T-helper 2 cell treated with Interferon-gamma antibody and Interleukin-4, amounts not matched to agents 5 μg/mL and 100 μg/mL, for 36 hours (primary cell): ENCODE results near the gene SMAD6.

Experiments
- DNase-seq: peaks from one replicate; pipeline ENCODE4 v3.0.0; 2021; ENCODE audit warnings: low spot score
- H3K27ac Mint-ChIP-seq: one replicate; pipeline ENCODE4 v1.8.0; 2021; ENCODE audit warnings: mild to moderate bottlenecking, mixed read lengths
- H3K27me3 Mint-ChIP-seq: one replicate; pipeline ENCODE4 v1.8.0; 2021; ENCODE audit warnings: low read depth, mixed read lengths
- H3K36me3 Mint-ChIP-seq: one replicate; pipeline ENCODE4 v1.8.0; 2021; ENCODE audit warnings: low read depth, mixed read lengths
- H3K4me1 Mint-ChIP-seq: one replicate; pipeline ENCODE4 v1.8.0; 2021; ENCODE audit warnings: low read depth, mixed read lengths
- H3K4me3 Mint-ChIP-seq: one replicate; pipeline ENCODE4 v1.8.0; 2022; ENCODE audit warnings: mild to moderate bottlenecking, moderate library complexity, mixed read lengths
- H3K9me3 Mint-ChIP-seq: one replicate; pipeline ENCODE4 v1.8.0; 2021; ENCODE audit warnings: mixed read lengths

The SMAD6 gene

GRCh38 chr15:66662522-66662921, 39.5 kb upstream of the SMAD6 start:
- Mint-ChIP-seq H3K4me3 (no peak overlapping the region), H3K4me1 (no peaks in the 10 kb centered on the region), H3K36me3 (no peaks in the 10 kb centered on the region), H3K27me3 (no peaks in the 10 kb centered on the region), H3K9me3 (no peaks in the 10 kb centered on the region), H3K27ac (no peak overlapping the region)
- no peak for DNase-seq

DNA sequence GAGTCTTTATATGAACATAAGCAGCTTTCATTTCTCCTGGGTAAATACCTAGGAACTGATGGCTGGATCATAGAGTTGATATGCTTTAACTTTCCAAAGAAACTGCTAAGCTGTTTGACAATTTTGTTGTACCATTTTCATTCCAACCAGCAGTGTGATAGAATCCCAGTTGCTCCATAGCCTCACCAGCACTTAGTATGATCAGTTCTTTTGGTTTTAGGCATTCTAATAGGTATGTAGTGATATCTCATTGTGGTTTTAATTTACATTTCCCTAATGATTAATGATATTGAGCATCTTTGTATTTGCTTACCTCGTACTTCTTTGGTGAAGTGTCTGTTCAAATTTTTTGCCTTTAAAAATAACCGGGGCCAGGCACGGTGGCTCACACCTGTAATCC, 38.4 kb upstream of the SMAD6 start:
- DNase-seq, result no peak
- H3K27me3 Mint-ChIP-seq, result no peaks in the 10 kb centered on the region
- H3K27ac Mint-ChIP-seq, result no peak overlapping the region
- no peak overlapping the region for H3K4me3 Mint-ChIP-seq
- H3K4me1 Mint-ChIP-seq, result no peaks in the 10 kb centered on the region
- no peaks in the 10 kb centered on the region for H3K36me3 Mint-ChIP-seq
- no peaks in the 10 kb centered on the region for H3K9me3 Mint-ChIP-seq

DNA sequence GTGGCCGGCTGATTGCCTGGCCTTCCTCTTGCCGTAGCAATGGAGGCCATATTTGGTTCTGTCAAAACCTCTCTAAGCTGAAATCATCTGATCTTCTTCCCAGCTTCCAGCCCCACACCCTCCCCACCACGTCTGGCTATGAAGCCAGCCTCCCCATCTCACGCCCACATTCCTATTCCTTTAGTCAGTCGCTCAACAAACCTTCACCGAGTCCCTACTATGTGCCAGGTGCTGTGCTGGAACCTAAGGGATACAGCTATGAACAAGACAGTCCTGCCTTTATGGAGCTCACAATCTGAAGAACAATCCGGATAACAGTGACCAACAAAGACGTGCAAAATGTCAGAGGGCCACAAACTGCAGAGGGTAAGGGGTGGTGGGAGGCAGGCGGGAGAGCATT, 31.9 kb upstream of the SMAD6 start:
- Mint-ChIP-seq H3K4me1 (peaks cover 6% of the 10 kb centered on the region), H3K27me3 (no peaks in the 10 kb centered on the region), H3K36me3 (no peaks in the 10 kb centered on the region), H3K9me3 (no peaks in the 10 kb centered on the region), H3K27ac (no peak overlapping the region), H3K4me3 (no peak overlapping the region)
- DNase-seq, result no peak

- DNase-seq, result no peak
- Mint-ChIP-seq H3K4me1 (peaks cover 8% of the 10 kb centered on the region), H3K4me3 (no peak overlapping the region), H3K27me3 (no peaks in the 10 kb centered on the region), H3K9me3 (no peaks in the 10 kb centered on the region), H3K36me3 (no peaks in the 10 kb centered on the region), H3K27ac (no peak overlapping the region)
These were observed 31.1 kb upstream of the SMAD6 start for GRCh38 chr15:66670762-66671580.

GRCh38 chr15:66672867-66673266, 29.2 kb upstream of the SMAD6 start:
- Mint-ChIP-seq H3K36me3 (no peaks in the 10 kb centered on the region), H3K4me1 (peaks cover 8% of the 10 kb centered on the region), H3K27me3 (no peaks in the 10 kb centered on the region), H3K9me3 (no peaks in the 10 kb centered on the region), H3K4me3 (no peak overlapping the region), H3K27ac (no peak overlapping the region)
- no peak for DNase-seq

DNA sequence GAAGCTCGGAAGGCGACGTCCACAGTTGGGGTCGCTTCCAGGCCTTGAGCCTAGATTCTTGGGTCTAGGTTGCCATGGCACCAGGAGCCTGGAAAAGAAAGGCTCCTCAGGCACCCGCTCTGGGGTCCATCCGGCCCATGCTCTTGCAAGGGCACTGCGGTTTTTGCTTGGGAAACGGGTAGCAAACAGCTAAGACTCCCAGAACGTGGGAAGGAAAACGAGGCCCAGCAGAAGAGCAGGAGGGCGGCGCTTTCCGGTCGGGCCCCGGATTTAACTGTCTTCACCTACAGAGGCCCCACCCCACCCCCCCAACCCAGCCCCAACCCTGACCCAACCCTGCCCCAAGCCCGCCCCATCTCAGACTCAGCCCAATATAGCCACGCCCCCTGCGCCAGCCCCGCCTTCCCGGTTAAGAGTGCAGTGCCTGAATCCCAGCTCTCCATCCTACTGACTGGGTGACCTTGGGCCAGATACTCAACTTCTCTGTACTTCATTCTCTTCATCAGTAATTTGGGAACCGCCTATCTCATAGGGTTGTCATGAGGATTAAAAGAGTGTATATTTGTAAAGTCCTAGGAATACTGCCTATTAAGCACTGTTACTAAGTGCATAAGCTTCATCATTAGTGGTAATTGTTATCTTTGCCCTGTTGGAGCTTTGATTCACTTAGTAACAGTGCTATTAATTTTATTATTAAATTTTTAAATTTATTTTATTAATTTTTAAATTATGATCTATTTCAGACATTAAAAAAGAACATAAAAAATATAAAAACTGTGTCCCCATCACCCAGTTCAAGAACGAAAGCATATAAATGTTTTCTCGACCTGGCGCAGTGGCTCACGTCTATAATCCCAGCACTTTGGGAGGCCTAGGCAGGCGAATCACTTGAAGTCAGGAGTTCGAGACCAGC, 28.4 kb upstream of the SMAD6 start:
- Mint-ChIP-seq H3K27me3 (no peaks in the 10 kb centered on the region), H3K27ac (no peak overlapping the region), H3K36me3 (no peaks in the 10 kb centered on the region), H3K4me3 (no peak overlapping the region), H3K4me1 (peaks cover 8% of the 10 kb centered on the region), H3K9me3 (no peaks in the 10 kb centered on the region)
- no peak for DNase-seq

DNA sequence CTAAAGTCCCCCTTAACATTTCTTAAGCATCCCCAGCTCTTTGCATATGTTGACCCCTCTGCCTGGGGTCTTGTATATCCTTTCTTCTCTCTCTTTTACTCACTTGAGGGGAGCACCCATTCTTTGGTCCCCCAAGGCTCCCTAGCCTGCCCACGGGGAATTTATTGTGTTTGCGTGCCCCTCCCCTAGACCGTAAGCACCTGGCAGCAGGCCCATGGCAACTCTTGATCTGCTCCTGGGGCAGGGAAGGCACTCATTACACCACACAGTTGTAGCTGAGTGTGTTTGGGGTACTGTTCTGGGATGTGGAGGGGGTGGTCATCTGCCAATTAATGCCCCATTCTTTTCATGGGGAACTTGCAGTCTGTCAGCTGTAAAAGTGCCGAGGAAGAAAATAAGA, 27.3 kb upstream of the SMAD6 start:
- H3K4me1 Mint-ChIP-seq, result peaks cover 8% of the 10 kb centered on the region
- no peaks in the 10 kb centered on the region for H3K27me3 Mint-ChIP-seq
- H3K9me3 Mint-ChIP-seq, result no peaks in the 10 kb centered on the region
- no peak overlapping the region for H3K27ac Mint-ChIP-seq
- H3K4me3 Mint-ChIP-seq, result no peak overlapping the region
- no peaks in the 10 kb centered on the region for H3K36me3 Mint-ChIP-seq
- no peak for DNase-seq

DNA sequence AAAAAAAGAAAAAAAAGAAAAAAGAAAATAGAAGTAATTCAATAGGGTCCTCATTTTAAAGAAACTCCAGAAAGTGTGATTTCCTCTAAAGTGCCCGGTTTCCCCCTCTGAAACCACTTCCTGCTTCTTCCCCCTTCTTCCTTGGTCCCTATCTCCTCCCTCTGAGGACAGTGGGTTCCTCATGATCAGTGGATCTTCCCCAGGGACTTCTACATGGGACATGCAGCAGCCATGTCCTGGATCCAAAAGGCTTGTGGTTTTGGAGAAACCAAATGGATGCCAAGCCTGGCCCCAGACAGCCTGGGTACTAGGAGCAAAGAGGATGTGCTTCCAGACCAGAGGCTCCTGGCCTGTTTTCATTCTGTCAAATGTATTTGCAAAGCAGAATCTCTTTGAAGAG, 26.6 kb upstream of the SMAD6 start:
- H3K4me1 Mint-ChIP-seq, result peaks cover 8% of the 10 kb centered on the region
- no peaks in the 10 kb centered on the region for H3K27me3 Mint-ChIP-seq
- no peak overlapping the region for H3K27ac Mint-ChIP-seq
- H3K4me3 Mint-ChIP-seq, result no peak overlapping the region
- no peak for DNase-seq
- H3K9me3 Mint-ChIP-seq, result no peaks in the 10 kb centered on the region
- H3K36me3 Mint-ChIP-seq, result no peaks in the 10 kb centered on the region

DNA sequence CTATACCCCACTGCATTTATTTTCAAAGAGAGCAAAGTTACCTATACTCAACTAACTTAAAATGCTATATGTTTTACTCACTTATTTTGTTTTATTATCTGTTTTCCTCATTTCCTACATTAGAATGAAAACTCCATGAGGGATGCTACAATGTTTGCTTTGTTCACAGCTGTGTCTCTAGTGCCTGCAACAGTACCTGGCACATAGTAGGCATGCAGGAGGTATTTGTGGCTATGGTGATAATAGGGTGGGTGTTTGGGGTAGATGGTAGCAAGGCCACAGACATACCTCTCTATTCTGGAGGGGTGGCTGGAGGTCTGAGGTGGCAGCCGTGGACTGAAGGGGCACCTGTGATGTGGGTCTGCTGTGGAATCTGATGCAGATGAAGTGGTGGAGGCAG, 24.7 kb upstream of the SMAD6 start:
- Mint-ChIP-seq H3K27ac (no peak overlapping the region), H3K4me3 (no peak overlapping the region), H3K4me1 (peaks cover 8% of the 10 kb centered on the region), H3K9me3 (peaks cover 7% of the 10 kb centered on the region), H3K36me3 (no peaks in the 10 kb centered on the region), H3K27me3 (no peaks in the 10 kb centered on the region)
- DNase-seq, result no peak

- no peak overlapping the region for H3K27ac Mint-ChIP-seq
- H3K9me3 Mint-ChIP-seq, result peaks cover 16% of the 10 kb centered on the region
- H3K4me3 Mint-ChIP-seq, result no peak overlapping the region
- DNase-seq, result no peak
- peaks cover 2% of the 10 kb centered on the region for H3K27me3 Mint-ChIP-seq
- H3K36me3 Mint-ChIP-seq, result no peaks in the 10 kb centered on the region
- peaks cover 8% of the 10 kb centered on the region for H3K4me1 Mint-ChIP-seq
These were observed 22.9 kb upstream of the SMAD6 start for GRCh38 chr15:66679061-66679656.

DNA sequence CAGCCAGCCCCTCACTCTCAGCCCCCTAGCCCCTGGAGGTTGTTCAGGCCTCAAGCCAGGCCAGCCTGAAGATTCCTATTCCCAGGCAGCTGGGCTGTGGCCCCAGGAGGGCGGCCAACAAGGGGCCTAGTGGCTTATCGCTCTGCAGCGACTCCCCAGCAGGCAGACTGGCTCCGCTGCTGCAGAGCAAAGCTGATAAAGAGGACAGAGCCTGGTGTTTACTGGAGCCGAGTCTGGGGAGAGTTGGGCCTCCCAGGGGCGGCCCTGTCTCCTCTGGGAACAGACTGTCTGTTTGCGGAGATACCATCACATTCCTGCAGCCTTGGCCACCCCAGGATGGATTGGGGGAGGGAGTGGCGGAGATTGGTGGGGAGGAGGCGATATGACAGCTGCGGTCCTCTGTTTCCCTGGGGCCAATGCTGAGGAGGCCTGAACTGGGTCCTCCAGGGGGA, 22.4 kb upstream of the SMAD6 start:
- no peak for DNase-seq
- H3K27me3 Mint-ChIP-seq, result peaks cover 2% of the 10 kb centered on the region
- H3K4me3 Mint-ChIP-seq, result no peak overlapping the region
- H3K4me1 Mint-ChIP-seq, result peaks cover 5% of the 10 kb centered on the region
- no peaks in the 10 kb centered on the region for H3K36me3 Mint-ChIP-seq
- peaks cover 16% of the 10 kb centered on the region for H3K9me3 Mint-ChIP-seq
- H3K27ac Mint-ChIP-seq, result no peak overlapping the region

DNA sequence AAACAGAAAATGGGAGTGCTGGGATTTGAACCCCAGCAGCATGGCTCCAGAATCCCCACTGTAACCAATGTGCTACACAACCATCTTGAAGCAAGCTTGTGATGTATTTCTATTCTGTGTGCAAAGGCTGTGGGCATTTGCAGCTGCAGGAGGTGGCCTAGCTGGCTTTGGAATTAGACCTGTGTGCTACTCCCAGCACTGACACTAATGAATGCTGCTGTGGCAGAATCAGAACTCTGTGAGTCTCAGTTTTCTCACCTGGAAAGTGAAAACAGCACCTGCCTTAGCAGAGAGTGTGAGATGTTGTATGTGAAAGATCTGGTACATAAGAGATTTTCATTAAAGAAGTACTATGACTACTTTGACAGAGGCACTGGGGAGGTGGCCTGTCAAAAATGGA, 21.5 kb upstream of the SMAD6 start:
- Mint-ChIP-seq H3K4me1 (peaks cover 1% of the 10 kb centered on the region), H3K9me3 (peaks cover 16% of the 10 kb centered on the region), H3K27ac (no peak overlapping the region), H3K27me3 (peaks cover 2% of the 10 kb centered on the region), H3K36me3 (no peaks in the 10 kb centered on the region), H3K4me3 (no peak overlapping the region)
- DNase-seq, result no peak

GRCh38 chr15:66681395-66681794, 20.6 kb upstream of the SMAD6 start:
- Mint-ChIP-seq H3K36me3 (no peaks in the 10 kb centered on the region), H3K27ac (no peak overlapping the region), H3K27me3 (peaks cover 2% of the 10 kb centered on the region), H3K4me1 (no peaks in the 10 kb centered on the region), H3K4me3 (no peak overlapping the region), H3K9me3 (peaks cover 16% of the 10 kb centered on the region)
- DNase-seq, result no peak

- H3K4me1 Mint-ChIP-seq, result no peaks in the 10 kb centered on the region
- DNase-seq, result no peak
- H3K27ac Mint-ChIP-seq, result no peak overlapping the region
- H3K27me3 Mint-ChIP-seq, result peaks cover 2% of the 10 kb centered on the region
- H3K36me3 Mint-ChIP-seq, result no peaks in the 10 kb centered on the region
- peaks cover 16% of the 10 kb centered on the region for H3K9me3 Mint-ChIP-seq
- H3K4me3 Mint-ChIP-seq, result no peak overlapping the region
These were observed 19.8 kb upstream of the SMAD6 start for GRCh38 chr15:66682246-66682645.
